ENCODE data around the gene CLCN2.

Gene CLCN2

DNA sequence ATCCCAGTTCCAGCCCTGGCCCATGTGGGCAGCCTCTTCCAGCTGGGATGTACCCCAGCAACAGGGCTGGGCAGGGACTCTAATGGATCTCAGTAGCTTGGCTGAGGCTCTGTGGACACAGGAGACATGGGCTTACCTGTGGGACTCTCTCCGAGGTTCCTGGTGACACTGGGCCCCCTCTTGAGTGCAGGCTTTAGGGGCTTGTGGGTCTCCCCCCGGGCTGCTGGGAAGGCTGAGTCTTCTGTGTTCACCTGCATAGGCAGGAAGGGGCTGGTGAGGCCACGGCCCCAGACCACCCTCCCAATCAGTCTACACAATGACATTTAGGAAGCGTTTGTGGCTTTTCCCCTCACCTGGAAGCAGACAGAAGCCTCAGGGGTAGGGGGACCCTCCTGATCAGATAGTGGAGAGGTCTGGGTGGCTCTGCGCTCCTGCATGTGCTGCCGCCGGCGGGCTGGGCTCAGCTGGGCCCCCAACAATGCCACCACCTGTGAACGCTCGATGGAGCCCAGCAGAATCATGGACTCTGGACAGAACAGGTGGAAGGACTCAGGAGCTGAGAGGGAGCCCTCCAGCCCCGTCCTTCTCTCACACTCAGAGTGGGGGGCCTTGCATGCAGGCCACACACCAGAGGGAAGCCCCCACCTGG lies 8.4 kb downstream of the CLCN2 start:
- Histone ChIP-seq H3K4me1 (ENCODE audit: insufficient read depth, insufficient read length) (peaks cover 26% of the 10 kb centered on the region), H3K9ac (ENCODE audit: insufficient read length, low read depth) (no peak overlapping the region), H3K36me3 (ENCODE audit: insufficient read depth, insufficient read length, low read length) (peaks cover 75% of the 10 kb centered on the region), H3K4me3 (ENCODE audit: insufficient read length, low read depth) (no peak overlapping the region), H3K27me3 (ENCODE audit: insufficient read depth, insufficient read length) (no peaks in the 10 kb centered on the region), H3K9me3 (ENCODE audit: insufficient read depth, low read length) (no peaks in the 10 kb centered on the region)
- no peak for DNase-seq (ENCODE audit: low read depth, low spot score)
- TF ChIP-seq YY1 (IDR thresholded peaks at IDR 0.05; ENCODE audit: insufficient read depth, insufficient read length) (no peak), SUZ12 (IDR thresholded peaks at IDR 0.05; ENCODE audit: extremely low read depth, insufficient read depth, insufficient read length) (no peak), ZNF274 (IDR thresholded peaks at IDR 0.05; ENCODE audit: low read depth, low read length) (no peak)

DNA sequence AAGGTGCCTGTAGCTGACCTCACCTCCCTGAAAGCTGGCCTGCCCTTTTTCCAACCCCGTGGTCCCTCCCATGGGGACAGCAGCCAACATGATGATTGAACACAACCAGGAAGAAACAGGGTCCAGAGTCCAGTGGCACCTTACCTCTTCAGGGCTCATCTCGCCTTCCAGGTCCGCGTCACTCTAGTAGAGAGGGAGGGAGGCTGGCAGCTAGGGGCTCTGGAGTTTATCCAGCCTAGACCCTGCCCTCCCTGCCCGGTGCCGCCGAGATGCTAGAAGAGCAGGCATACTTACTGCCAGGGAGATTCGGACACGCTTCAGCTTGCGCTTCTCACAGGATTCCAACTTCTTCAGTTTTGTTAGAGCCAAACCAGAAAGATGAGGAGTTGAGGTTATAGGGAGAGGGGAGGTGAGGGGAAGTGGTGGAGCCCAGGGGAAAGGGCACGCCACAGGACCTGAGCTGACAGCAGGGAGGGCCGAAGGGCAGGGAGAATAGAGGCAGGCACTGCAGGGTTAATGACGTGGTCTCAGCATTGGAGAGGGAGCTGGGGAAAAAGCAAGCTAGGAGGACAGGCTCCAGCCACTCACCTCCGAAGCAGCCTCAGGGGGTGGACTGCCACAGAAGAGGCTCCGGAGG lies 9.1 kb downstream of the CLCN2 start:
- Histone ChIP-seq H3K9ac (ENCODE audit: insufficient read length, low read depth) (no peak overlapping the region), H3K9me3 (ENCODE audit: insufficient read depth, low read length) (no peaks in the 10 kb centered on the region), H3K4me3 (ENCODE audit: insufficient read length, low read depth) (no peak overlapping the region), H3K4me1 (ENCODE audit: insufficient read depth, insufficient read length) (peaks cover 24% of the 10 kb centered on the region), H3K27me3 (ENCODE audit: insufficient read depth, insufficient read length) (no peaks in the 10 kb centered on the region), H3K36me3 (ENCODE audit: insufficient read depth, insufficient read length, low read length) (peaks cover 69% of the 10 kb centered on the region)
- TF ChIP-seq ZNF274 (IDR thresholded peaks at IDR 0.05; ENCODE audit: low read depth, low read length) (no peak), YY1 (IDR thresholded peaks at IDR 0.05; ENCODE audit: insufficient read depth, insufficient read length) (no peak), SUZ12 (IDR thresholded peaks at IDR 0.05; ENCODE audit: extremely low read depth, insufficient read depth, insufficient read length) (no peak)
- DNase-seq (ENCODE audit: low read depth, low spot score): no peak

DNA sequence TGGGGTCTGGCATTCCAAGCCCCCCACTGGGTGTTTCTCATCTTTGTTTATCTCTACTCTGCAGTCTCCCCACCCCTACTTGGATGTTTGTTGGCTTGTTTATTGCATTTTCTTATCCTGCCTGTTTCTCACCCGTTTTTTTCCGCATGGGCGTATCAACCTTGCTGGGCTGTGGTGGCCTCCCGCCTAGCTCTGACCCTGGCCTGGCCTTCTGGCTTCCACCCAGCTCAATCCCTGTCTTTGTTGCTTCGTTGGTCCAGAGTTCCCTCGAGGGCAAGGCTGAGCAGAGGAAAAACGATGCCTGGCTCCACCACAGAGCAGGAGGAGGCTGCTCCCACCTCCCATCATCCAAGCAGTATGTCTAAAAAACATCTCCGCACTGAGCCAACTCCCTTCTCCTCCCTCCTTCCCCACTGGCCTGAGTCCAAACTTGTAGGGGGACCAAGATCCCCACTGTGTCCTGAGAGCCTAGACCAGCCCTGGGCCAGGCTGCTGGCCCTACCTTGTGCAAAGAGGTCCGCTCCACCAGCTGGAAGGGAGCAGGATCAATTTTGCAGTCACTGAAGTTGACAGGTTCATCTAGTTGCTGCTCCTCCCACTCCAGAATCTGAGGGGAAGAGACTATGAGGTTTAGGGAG lies 9.8 kb downstream of the CLCN2 start:
- DNase-seq (ENCODE audit: low read depth, low spot score): no peak
- Histone ChIP-seq H3K9me3 (ENCODE audit: insufficient read depth, low read length) (no peaks in the 10 kb centered on the region), H3K4me3 (ENCODE audit: insufficient read length, low read depth) (no peak overlapping the region), H3K27me3 (ENCODE audit: insufficient read depth, insufficient read length) (no peaks in the 10 kb centered on the region), H3K36me3 (ENCODE audit: insufficient read depth, insufficient read length, low read length) (peaks cover 69% of the 10 kb centered on the region), H3K9ac (ENCODE audit: insufficient read length, low read depth) (no peak overlapping the region), H3K4me1 (ENCODE audit: insufficient read depth, insufficient read length) (peaks cover 24% of the 10 kb centered on the region)
- no peak for TF ChIP-seq ZNF274 (IDR thresholded peaks at IDR 0.05; ENCODE audit: low read depth, low read length)
- no peak for TF ChIP-seq SUZ12 (IDR thresholded peaks at IDR 0.05; ENCODE audit: extremely low read depth, insufficient read depth, insufficient read length)
- no peak for TF ChIP-seq YY1 (IDR thresholded peaks at IDR 0.05; ENCODE audit: insufficient read depth, insufficient read length)

DNA sequence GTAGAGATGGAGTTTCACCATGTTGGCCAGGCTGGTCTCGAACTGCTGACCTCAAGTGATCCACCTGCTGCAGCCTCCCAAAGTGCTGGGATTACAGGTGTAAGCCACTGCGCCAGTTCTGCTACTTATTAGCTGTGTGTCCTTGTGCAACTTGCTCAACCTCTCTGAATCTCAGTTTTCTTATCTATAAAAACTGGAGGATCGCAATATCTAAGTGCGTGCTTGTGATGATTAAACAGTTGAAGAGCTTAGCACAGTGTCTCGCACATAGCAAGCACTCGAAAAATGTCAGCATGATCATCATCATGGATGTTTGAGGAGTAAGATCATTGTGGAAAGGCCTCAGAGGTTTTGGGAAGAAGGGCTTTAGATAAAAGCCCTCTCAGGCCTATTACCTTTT lies 10.8 kb downstream of the CLCN2 start:
- Histone ChIP-seq H3K9ac (ENCODE audit: insufficient read length, low read depth) (no peak overlapping the region), H3K4me3 (ENCODE audit: insufficient read length, low read depth) (no peak overlapping the region), H3K36me3 (ENCODE audit: insufficient read depth, insufficient read length, low read length) (peaks cover 72% of the 10 kb centered on the region), H3K4me1 (ENCODE audit: insufficient read depth, insufficient read length) (peaks cover 27% of the 10 kb centered on the region), H3K27me3 (ENCODE audit: insufficient read depth, insufficient read length) (no peaks in the 10 kb centered on the region), H3K9me3 (ENCODE audit: insufficient read depth, low read length) (no peaks in the 10 kb centered on the region)
- TF ChIP-seq YY1 (IDR thresholded peaks at IDR 0.05; ENCODE audit: insufficient read depth, insufficient read length) (no peak), ZNF274 (IDR thresholded peaks at IDR 0.05; ENCODE audit: low read depth, low read length) (no peak), SUZ12 (IDR thresholded peaks at IDR 0.05; ENCODE audit: extremely low read depth, insufficient read depth, insufficient read length) (no peak)
- no peak for DNase-seq (ENCODE audit: low read depth, low spot score)

DNA sequence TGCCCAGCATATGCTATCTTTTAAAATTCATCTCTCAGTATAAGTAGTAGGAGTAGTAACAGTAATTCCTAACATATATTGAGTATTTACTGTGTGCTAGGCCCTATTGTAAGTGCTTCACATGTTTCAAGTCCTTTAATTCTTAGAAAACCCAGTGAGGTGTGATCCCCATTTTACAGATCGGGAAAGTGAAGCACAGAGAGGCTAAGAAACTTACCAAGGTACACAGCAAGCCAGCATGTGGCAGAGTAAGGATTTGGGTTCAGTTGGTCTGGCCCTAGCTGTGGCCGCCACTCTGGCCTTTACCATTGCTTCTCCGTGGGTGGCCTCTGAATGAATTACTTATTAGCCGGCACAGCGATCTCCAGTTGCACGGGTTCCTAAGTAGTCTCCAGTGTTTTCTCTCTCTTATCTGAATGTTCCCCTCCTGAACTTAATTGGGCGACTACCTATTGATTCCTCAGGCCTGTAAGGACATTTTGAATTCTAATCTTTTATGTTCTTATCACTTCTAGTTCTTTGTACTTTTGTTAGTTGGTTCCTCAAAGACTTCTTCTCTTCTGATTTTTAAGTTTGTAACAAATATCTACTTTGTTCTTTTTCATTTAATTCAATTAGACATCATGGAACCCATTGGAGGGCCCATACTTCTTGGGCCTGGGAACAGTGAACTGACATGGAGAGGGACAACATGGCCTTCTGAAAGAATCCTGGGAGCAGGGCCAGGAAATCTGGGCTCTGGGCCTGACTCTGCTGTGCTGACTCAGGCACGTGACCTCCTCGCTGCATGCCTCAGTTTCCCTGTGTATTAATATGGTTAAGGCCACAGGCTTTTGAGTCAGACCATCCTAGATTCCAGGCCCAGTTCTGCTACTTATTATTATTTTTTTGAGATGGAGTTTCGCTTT lies 11.6 kb downstream of the CLCN2 start:
- H3K9me3 ChIP-seq (ENCODE audit: insufficient read depth, low read length): no peaks in the 10 kb centered on the region
- no peak overlapping the region for H3K9ac ChIP-seq (ENCODE audit: insufficient read length, low read depth)
- peaks cover 67% of the 10 kb centered on the region for H3K36me3 ChIP-seq (ENCODE audit: insufficient read depth, insufficient read length, low read length)
- H3K4me3 ChIP-seq (ENCODE audit: insufficient read length, low read depth): no peak overlapping the region
- TF ChIP-seq SUZ12 (IDR thresholded peaks at IDR 0.05; ENCODE audit: extremely low read depth, insufficient read depth, insufficient read length) (no peak), YY1 (IDR thresholded peaks at IDR 0.05; ENCODE audit: insufficient read depth, insufficient read length) (no peak), ZNF274 (IDR thresholded peaks at IDR 0.05; ENCODE audit: low read depth, low read length) (no peak)
- H3K4me1 ChIP-seq (ENCODE audit: insufficient read depth, insufficient read length): peaks cover 26% of the 10 kb centered on the region
- no peaks in the 10 kb centered on the region for H3K27me3 ChIP-seq (ENCODE audit: insufficient read depth, insufficient read length)
- DNase-seq (ENCODE audit: low read depth, low spot score): no peak

DNA sequence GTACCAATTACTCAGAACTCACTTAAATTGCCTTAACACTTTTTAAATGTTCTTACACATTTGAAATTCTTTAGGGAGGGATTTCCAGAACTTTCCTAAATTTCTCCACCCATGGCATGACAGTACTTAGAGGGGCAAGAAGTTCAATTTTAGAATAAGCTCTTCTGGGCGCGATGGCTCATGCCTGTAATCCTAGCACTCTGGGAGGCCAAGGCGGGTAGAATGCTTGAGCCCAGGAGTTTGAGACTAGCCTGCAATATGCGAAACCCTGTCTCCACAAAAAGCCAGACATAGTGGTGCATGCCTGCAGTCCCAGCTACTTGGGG lies 13.4 kb downstream of the CLCN2 start:
- Histone ChIP-seq H3K4me3 (ENCODE audit: insufficient read length, low read depth) (no peak overlapping the region), H3K9ac (ENCODE audit: insufficient read length, low read depth) (no peak overlapping the region), H3K9me3 (ENCODE audit: insufficient read depth, low read length) (no peaks in the 10 kb centered on the region), H3K4me1 (ENCODE audit: insufficient read depth, insufficient read length) (peaks cover 23% of the 10 kb centered on the region), H3K27me3 (ENCODE audit: insufficient read depth, insufficient read length) (no peaks in the 10 kb centered on the region), H3K36me3 (ENCODE audit: insufficient read depth, insufficient read length, low read length) (peaks cover 64% of the 10 kb centered on the region)
- TF ChIP-seq SUZ12 (IDR thresholded peaks at IDR 0.05; ENCODE audit: extremely low read depth, insufficient read depth, insufficient read length) (no peak), YY1 (IDR thresholded peaks at IDR 0.05; ENCODE audit: insufficient read depth, insufficient read length) (no peak), ZNF274 (IDR thresholded peaks at IDR 0.05; ENCODE audit: low read depth, low read length) (no peak)
- no peak for DNase-seq (ENCODE audit: low read depth, low spot score)

Data from NT2/D1 (cell line).